ENCODE results near the gene ALK. TPM values are rescaled to one million over a fixed set of nuclear protein-coding genes. Genes with fewer than 3 reads are reported as not detected.

The ALK gene
- total RNA-seq, 1 experiment from 2014 or later = 0.87 TPM

DNA sequence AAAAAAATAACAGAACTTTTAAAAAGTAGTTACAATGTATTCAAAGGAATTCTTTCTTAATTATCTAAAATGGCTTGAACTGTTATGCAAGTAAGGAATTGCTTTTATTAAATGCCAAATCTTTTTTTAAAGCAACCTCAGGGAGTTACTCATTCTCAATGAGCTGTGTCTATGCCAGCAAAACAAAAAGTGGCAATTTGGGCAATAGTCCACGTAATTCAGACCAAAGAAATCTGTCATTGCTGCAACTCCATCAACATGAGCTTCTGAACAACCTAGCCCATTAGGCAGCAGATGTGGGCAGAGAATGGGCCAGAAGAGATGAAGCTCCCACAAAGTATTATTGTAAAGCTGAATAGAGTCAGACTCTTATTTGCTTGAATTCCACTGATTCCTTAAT is 118.4 kb downstream of the ALK start:
- Histone ChIP-seq H3K4me2 (ENCODE audit: low read length) (no peak overlapping the region), H3K27ac (ENCODE audit: low read length) (no peak overlapping the region), H2AFZ (ENCODE audit: low read length) (no peak overlapping the region), H4K20me1 (ENCODE audit: low read length) (no peaks in the 10 kb centered on the region), H3K4me1 (ENCODE audit: insufficient read depth, low read length) (peaks cover 20% of the 10 kb centered on the region), H3K4me3 (ENCODE audit: low read length) (no peak overlapping the region), H3F3A (ENCODE audit: low read length, unreplicated experiment) (no peaks in the 10 kb centered on the region), H3K9me2 (replicated peaks; ENCODE audit: low read length) (no peaks in the 10 kb centered on the region; the same call in 1 of the 2 replicates), H3K9ac (ENCODE audit: low read length) (no peak overlapping the region), H3K36me3 (ENCODE audit: low read depth, low read length) (no peaks in the 10 kb centered on the region), H3K27me3 (ENCODE audit: low read length) (no peaks in the 10 kb centered on the region), H3K9me3 (ENCODE audit: low read length) (no peaks in the 10 kb centered on the region), H3K79me2 (ENCODE audit: low read length) (no peaks in the 10 kb centered on the region)
- no peak for TF ChIP-seq EZH2phosphoT487 (IDR thresholded peaks at IDR 0.05; ENCODE audit: borderline replicate concordance, low read length)
- no peak for TF ChIP-seq EZH2 (IDR thresholded peaks at IDR 0.05; ENCODE audit: low read length, unreplicated experiment)
- no peak for TF ChIP-seq CTCF (conservative IDR thresholded peaks at IDR 0.05; ENCODE audit: low read depth, low read length)
- ChIA-PET POLR2A (ENCODE audit: unreplicated experiment) (no interaction called here), CTCF (no interaction called here)
- no TSS peak for BruUV-seq (replicated peaks)
- DNase-seq (peak; percentile 8), ATAC-seq (no peak)
- intact Hi-C loops (cut with micrococcal nuclease) = loop anchor here (5.0 kb wide), 1 partner anchor 56 kb away; no protein-coding TSS in a partner anchor

DNA sequence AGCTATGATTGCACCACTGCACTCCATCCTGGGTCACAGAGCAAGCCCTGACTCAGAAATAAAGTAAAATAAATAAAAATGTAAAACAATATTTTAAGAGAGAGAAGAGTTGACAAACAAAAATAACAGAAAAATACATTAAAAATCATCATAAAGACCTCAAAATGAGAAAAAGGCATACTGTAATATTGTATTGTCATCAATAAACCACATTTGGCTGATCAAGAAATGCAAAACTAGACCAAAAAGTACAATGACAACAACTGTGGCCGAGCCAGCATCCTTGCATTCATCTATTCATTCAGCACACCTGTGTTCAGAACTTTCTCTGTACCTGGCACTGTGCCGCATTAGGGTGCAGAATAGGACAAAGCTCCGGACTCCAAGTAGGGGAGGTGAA is 121.8 kb downstream of the ALK start:
- no peaks in the 10 kb centered on the region for H3K27me3 ChIP-seq (ENCODE audit: low read length)
- CTCF ChIA-PET = no interaction called here
- H3K9me2 ChIP-seq (replicated peaks; ENCODE audit: low read length) = no peaks in the 10 kb centered on the region

More for the DNA sequence above, 121.8 kb downstream of the ALK start:
- ATAC-seq = no peak
- POLR2A ChIA-PET (ENCODE audit: unreplicated experiment) = no interaction called here
- no peak overlapping the region for H3K9ac ChIP-seq (ENCODE audit: low read length)
- no peak overlapping the region for H3K4me3 ChIP-seq (ENCODE audit: low read length)
- intact Hi-C loops (cut with micrococcal nuclease) = loop anchor here (5.0 kb wide), 1 partner anchor 52 kb away; no protein-coding TSS in a partner anchor
- H2AFZ ChIP-seq (ENCODE audit: low read length) = no peak overlapping the region
- no TSS peak for BruUV-seq (replicated peaks)
- no peak for DNase-seq
- no peaks in the 10 kb centered on the region for H3K9me3 ChIP-seq (ENCODE audit: low read length)
- TF ChIP-seq CTCF (conservative IDR thresholded peaks at IDR 0.05; ENCODE audit: low read depth, low read length) (no peak), EZH2phosphoT487 (IDR thresholded peaks at IDR 0.05; ENCODE audit: borderline replicate concordance, low read length) (no peak), EZH2 (IDR thresholded peaks at IDR 0.05; ENCODE audit: low read length, unreplicated experiment) (no peak)
- no peaks in the 10 kb centered on the region for H3K4me1 ChIP-seq (ENCODE audit: insufficient read depth, low read length)
- no peaks in the 10 kb centered on the region for H3K36me3 ChIP-seq (ENCODE audit: low read depth, low read length)
- H3K27ac ChIP-seq (ENCODE audit: low read length) = no peak overlapping the region
- no peak overlapping the region for H3K4me2 ChIP-seq (ENCODE audit: low read length)
- no peaks in the 10 kb centered on the region for H3F3A ChIP-seq (ENCODE audit: low read length, unreplicated experiment)
- H3K79me2 ChIP-seq (ENCODE audit: low read length) = no peaks in the 10 kb centered on the region
- H4K20me1 ChIP-seq (ENCODE audit: low read length) = no peaks in the 10 kb centered on the region
